PC-3 (cell line): ENCODE results near the gene AZIN2. TPM values are rescaled to one million over a fixed set of nuclear protein-coding genes. Genes with fewer than 3 reads are reported as not detected.

ENCODE experiments used
- ATAC-seq: fragments of 200-7000 bp; cut with Tn5 transposase; 2 replicates; pipeline ENCODE4 v1.9.1; 2020; ENCODE audit warnings: mild to moderate bottlenecking, moderate library complexity
- BruUV-seq: library from RNA; stranded (reverse); fragments of 400-500 nt; replicated peaks from 2 replicates; lab custom pipeline; 2021; lab: Mats Ljungman, UMichigan
- CTCF ChIA-PET: fragments of 300-600 bp; sonication (Branson Sonifier 250); formaldehyde crosslinking; loops from one replicate; lab custom pipeline; 2022; ENCODE audit warnings: antibody characterized with exemption; lab: Charles Lee
- POLR2A ChIA-PET: fragments of 300-600 bp; sonication (Branson Sonifier 250); formaldehyde crosslinking; loops from one replicate; lab custom pipeline; 2022; ENCODE audit warnings: antibody characterized with exemption; ENCODE audit not compliant: unreplicated experiment; lab: Charles Lee
- DNase-seq: peaks from one replicate; pipeline ENCODE4 v3.0.0-alpha.2; 2015
- H2AFZ ChIP-seq: fragments of 300-600 bp; sonication (generic); 2 replicates; pipeline ENCODE4 v1.6.0; 2016; ENCODE audit warnings: antibody characterized with exemption, low read length
- H3F3A ChIP-seq: fragments of 300-600 bp; sonication (generic); one replicate; pipeline ENCODE4 v1.6.0; 2017; ENCODE audit warnings: antibody characterized with exemption, low read length, control low read depth, mild to moderate bottlenecking; ENCODE audit not compliant: unreplicated experiment
- H3K27ac ChIP-seq: fragments of 300-600 bp; sonication (generic); 2 replicates; pipeline ENCODE4 v1.5.1; 2016; ENCODE audit warnings: mild to moderate bottlenecking, low read length
- H3K27me3 ChIP-seq: fragments of 300-600 bp; sonication (generic); 2 replicates; pipeline ENCODE4 v1.6.1; 2016; ENCODE audit warnings: low read length, mixed read lengths
- H3K36me3 ChIP-seq: fragments of 300-600 bp; sonication (generic); 2 replicates; pipeline ENCODE4 v1.6.1; 2016; ENCODE audit warnings: low read depth, mixed run types, low read length, mixed read lengths
- H3K4me1 ChIP-seq: fragments of 300-600 bp; sonication (generic); 2 replicates; pipeline ENCODE4 v1.5.1; 2016; ENCODE audit warnings: low read length; ENCODE audit not compliant: insufficient read depth
- H3K4me2 ChIP-seq: fragments of 300-600 bp; sonication (generic); 2 replicates; pipeline ENCODE4 v1.6.0; 2016; ENCODE audit warnings: low read length
- H3K4me3 ChIP-seq: fragments of 300-600 bp; sonication (generic); 2 replicates; pipeline ENCODE4 v1.5.1; 2016; ENCODE audit warnings: mild to moderate bottlenecking, low read length, mixed read lengths
- H3K79me2 ChIP-seq: fragments of 300-600 bp; sonication (generic); 2 replicates; pipeline ENCODE4 v1.6.1; 2017; ENCODE audit warnings: low read length, mixed read lengths
- H3K9ac ChIP-seq: fragments of 300-600 bp; sonication (generic); 2 replicates; pipeline ENCODE4 v1.6.0; 2016; ENCODE audit warnings: mild to moderate bottlenecking, low read length
- H3K9me2 ChIP-seq: fragments of 300-600 bp; sonication (generic); replicated peaks from 2 replicates; pipeline ENCODE4 v1.6.1; 2016; ENCODE audit warnings: mixed run types, low read length, mixed read lengths
- H3K9me3 ChIP-seq: fragments of 300-600 bp; sonication (generic); 2 replicates; pipeline ENCODE4 v1.6.1; 2016; ENCODE audit warnings: low read length, mixed read lengths
- H4K20me1 ChIP-seq: fragments of 300-600 bp; sonication (generic); 2 replicates; pipeline ENCODE4 v1.6.1; 2016; ENCODE audit warnings: low read length, mixed read lengths
- EZH2 ChIP-seq: fragments of 300-600 bp; sonication (generic); IDR thresholded peaks from one replicate; pipeline ENCODE4 v1.6.1; 2017; ENCODE audit warnings: antibody characterized with exemption, mild to moderate bottlenecking, low read length; ENCODE audit not compliant: unreplicated experiment
- EZH2phosphoT487 ChIP-seq: fragments of 300-600 bp; sonication (generic); IDR thresholded peaks from 2 replicates; pipeline ENCODE4 v1.6.1; 2018; ENCODE audit warnings: mild to moderate bottlenecking, antibody characterized with exemption, low read length, borderline replicate concordance
- intact Hi-C: fragments of 100-400 bp; cut with micrococcal nuclease; formaldehyde crosslinking; loops from 2 replicates; pipeline ENCODE4 v1.9.0; 2023
- total RNA-seq: library from RNA; depleted of rRNA; stranded (reverse); fragments of >200 nt; gene quantifications from 2 replicates; pipeline ENCODE4 v1.2.3, GENCODE V29; 2014
- TF ChIP-seq, protein P1 (sequence below): fragments of 300-600 bp; sonication (generic); conservative IDR thresholded peaks from 2 replicates; pipeline ENCODE4 v1.5.1; 2017; ENCODE audit warnings: antibody characterized with exemption, low read depth, mild to moderate bottlenecking, low read length

Gene AZIN2
- total RNA-seq, 1 experiment from 2014 or later = 2.2 TPM

DNA sequence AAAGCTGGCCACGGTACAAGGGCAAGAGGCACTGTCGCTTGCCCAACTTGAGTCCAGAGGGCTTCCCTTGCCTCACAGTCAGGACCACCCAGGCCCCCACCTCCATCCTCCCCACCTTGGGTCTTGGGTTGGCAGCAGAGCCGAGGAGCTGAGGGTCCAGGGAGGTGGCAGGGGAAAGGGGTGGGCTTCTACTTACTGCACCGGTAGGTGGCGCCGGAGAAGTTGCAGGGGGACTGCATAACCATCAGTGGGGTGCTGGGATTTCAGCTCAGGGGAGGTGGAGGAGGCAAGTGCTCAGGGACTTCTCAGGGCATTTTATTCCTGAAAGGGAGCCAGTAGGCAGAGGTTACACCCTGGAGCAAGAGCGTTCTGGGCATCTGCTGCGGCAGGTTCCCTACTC, 56.8 kb downstream of the AZIN2 start:
- DNase-seq (no peak), ATAC-seq (no peak)
- Histone ChIP-seq H3K9me3 (no peaks in the 10 kb centered on the region), H2AFZ (no peak overlapping the region), H3K27ac (no peak overlapping the region), H3K36me3 (no peaks in the 10 kb centered on the region), H3K27me3 (no peaks in the 10 kb centered on the region), H3K9ac (no peak overlapping the region), H4K20me1 (no peaks in the 10 kb centered on the region), H3K79me2 (no peaks in the 10 kb centered on the region), H3K4me2 (no peak overlapping the region), H3K9me2 (no peaks in the 10 kb centered on the region), H3K4me1 (no peaks in the 10 kb centered on the region), H3F3A (no peaks in the 10 kb centered on the region), H3K4me3 (no peak overlapping the region)
- POLR2A ChIA-PET = no interaction called here
- TF ChIP-seq, protein P1, sequence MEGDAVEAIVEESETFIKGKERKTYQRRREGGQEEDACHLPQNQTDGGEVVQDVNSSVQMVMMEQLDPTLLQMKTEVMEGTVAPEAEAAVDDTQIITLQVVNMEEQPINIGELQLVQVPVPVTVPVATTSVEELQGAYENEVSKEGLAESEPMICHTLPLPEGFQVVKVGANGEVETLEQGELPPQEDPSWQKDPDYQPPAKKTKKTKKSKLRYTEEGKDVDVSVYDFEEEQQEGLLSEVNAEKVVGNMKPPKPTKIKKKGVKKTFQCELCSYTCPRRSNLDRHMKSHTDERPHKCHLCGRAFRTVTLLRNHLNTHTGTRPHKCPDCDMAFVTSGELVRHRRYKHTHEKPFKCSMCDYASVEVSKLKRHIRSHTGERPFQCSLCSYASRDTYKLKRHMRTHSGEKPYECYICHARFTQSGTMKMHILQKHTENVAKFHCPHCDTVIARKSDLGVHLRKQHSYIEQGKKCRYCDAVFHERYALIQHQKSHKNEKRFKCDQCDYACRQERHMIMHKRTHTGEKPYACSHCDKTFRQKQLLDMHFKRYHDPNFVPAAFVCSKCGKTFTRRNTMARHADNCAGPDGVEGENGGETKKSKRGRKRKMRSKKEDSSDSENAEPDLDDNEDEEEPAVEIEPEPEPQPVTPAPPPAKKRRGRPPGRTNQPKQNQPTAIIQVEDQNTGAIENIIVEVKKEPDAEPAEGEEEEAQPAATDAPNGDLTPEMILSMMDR = peak; percentile 31; the same call in 1 of the 2 replicates
- TF ChIP-seq EZH2phosphoT487 (no peak), EZH2 (no peak)
- CTCF ChIA-PET = no interaction called here
- BruUV-seq = no TSS peak
- intact Hi-C loops = no loop called here

DNA sequence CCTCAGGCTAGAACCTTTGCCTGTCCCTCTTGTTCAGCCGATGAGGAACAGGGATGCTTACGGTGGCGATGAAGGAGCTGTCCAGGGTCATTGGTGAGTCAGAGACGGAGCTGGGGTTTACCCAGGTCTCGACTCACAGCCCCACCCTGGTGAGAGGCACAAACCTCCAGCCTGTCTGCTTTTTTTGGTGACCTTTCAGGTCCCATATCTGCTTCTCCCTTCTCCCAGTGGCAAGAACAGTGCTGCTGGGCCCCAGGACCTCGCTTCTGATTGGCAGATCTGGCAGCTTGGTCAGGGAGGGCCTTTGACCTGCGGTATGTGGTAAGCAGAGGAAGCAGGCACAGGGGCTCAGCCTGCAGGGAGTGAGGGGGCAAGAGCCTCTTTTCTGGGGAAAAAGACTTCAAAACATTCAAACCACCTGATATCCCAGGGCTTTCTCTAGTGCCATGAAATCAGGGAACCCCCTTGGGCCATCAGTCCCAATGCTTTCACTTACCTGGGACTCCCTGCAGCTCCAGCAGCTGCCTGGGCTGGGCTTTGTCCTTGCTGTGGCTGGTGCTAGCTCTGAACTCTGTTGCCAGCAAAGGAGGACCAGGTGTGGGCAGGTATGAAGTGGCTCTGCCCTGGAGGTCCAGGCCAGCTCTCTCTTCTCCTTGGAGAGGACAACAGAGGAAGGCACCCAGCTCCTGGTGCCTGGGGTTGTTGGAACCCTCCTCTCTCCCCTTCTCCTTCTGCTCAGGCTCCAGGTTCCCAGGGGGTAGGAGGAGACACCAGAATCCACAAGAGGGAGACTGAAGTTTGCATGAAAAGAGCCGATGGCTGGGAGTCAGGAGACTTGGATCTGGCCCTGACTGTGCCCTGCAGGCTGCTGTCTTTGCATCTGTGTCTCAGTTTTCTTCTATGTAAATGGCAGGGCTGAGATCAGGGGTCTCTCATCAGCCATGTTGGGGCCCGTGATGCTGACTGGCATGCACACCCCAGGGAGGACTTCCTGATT, 59.5 kb downstream of the AZIN2 start:
- H2AFZ ChIP-seq = no peak overlapping the region
- no peaks in the 10 kb centered on the region for H3K9me2 ChIP-seq
- no peaks in the 10 kb centered on the region for H3K4me1 ChIP-seq
- CTCF ChIA-PET = no interaction called here
- POLR2A ChIA-PET = no interaction called here
- H3K4me2 ChIP-seq = no peak overlapping the region
- no peaks in the 10 kb centered on the region for H4K20me1 ChIP-seq
- no peaks in the 10 kb centered on the region for H3K27me3 ChIP-seq
- no peak overlapping the region for H3K27ac ChIP-seq
- H3F3A ChIP-seq = no peaks in the 10 kb centered on the region
- no peaks in the 10 kb centered on the region for H3K9me3 ChIP-seq
- H3K79me2 ChIP-seq = no peaks in the 10 kb centered on the region
- peak; percentile 31 for ATAC-seq
- no peaks in the 10 kb centered on the region for H3K36me3 ChIP-seq
- H3K4me3 ChIP-seq = no peak overlapping the region
- no peak overlapping the region for H3K9ac ChIP-seq
- intact Hi-C loops = no loop called here
- no peak for TF ChIP-seq EZH2
- TF ChIP-seq, protein P1 = no peak
- no peak for TF ChIP-seq EZH2phosphoT487
- peak; percentile 18 for DNase-seq
- BruUV-seq = no TSS peak

DNA sequence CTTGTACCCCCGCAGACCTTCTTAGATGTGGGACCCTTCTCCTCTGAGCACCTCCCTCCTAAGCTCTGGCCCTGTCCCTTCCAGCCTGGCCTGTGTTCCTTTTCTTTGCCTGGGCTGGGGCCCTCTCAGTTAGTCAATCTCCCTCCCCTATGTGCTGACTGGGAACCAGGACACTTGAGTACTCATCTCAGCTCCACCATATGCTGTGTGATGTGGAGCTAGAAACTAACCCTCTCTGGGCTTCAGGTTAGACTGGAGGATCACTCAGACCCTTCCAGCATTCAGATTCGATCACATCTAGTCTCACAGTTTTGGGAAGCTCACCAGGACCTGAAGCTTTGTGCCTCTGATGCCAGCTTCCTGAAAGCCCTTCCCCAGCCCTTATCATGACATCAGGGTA, 60.3 kb downstream of the AZIN2 start:
- ChIA-PET CTCF (no interaction called here), POLR2A (no interaction called here)
- no TSS peak for BruUV-seq
- Histone ChIP-seq H3K4me3 (no peak overlapping the region), H3K4me2 (no peak overlapping the region), H3K27me3 (no peaks in the 10 kb centered on the region), H3K36me3 (no peaks in the 10 kb centered on the region), H3K9ac (no peak overlapping the region), H3K9me2 (no peaks in the 10 kb centered on the region), H3K9me3 (no peaks in the 10 kb centered on the region), H4K20me1 (no peaks in the 10 kb centered on the region), H3K79me2 (no peaks in the 10 kb centered on the region), H2AFZ (no peak overlapping the region), H3K4me1 (no peaks in the 10 kb centered on the region), H3F3A (no peaks in the 10 kb centered on the region), H3K27ac (no peak overlapping the region)
- no peak for DNase-seq
- no peak for ATAC-seq
- intact Hi-C loops = no loop called here
- TF ChIP-seq, protein P1 = no peak
- TF ChIP-seq EZH2phosphoT487 (no peak), EZH2 (no peak)
